Heart right ventricle (tissue), 16 donors: ENCODE measurements around the gene C12orf42. TPM values are rescaled to one million over a fixed set of nuclear protein-coding genes. Genes with fewer than 3 reads are reported as not detected.

Experiments used
- ATAC-seq, 8 donors: fragments of 200-7000 bp; cut with Tn5 transposase; one replicate each; pipeline ENCODE4 v1.9.1; 2020; ENCODE audit warnings: mild to moderate bottlenecking in 8 of 8, moderate library complexity in 8 of 8, moderate number of reproducible peaks in 1 of 8
- DNase-seq, 2 donors: peaks; one replicate each; pipeline ENCODE4 v3.0.0-alpha.2; 2020
- H3K27ac ChIP-seq, 10 donors: fragments of 200-600 bp; sonication (generic) in 2 of 10; one replicate each; pipeline versions ENCODE4 v1.5.0 to v1.8.0; 2020 to 2022; ENCODE audit warnings: mild to moderate bottlenecking in 3 of 10
- H3K27me3 ChIP-seq, 7 donors: fragments of 200-600 bp; one replicate each; pipeline ENCODE4 v1.8.0; 2021 to 2022; ENCODE audit warnings: mild to moderate bottlenecking in 2 of 7
- H3K36me3 ChIP-seq, 9 donors: fragments of 200-600 bp; sonication (generic) in 1 of 9; one replicate each; pipeline versions ENCODE4 v1.5.0 to v1.8.0; 2020 to 2022; ENCODE audit warnings: mild to moderate bottlenecking in 2 of 9
- H3K4me1 ChIP-seq, 9 donors: fragments of 200-600 bp; sonication (generic) in 1 of 9; one replicate each; pipeline versions ENCODE4 v1.5.0 to v1.8.0; 2020 to 2022; ENCODE audit warnings: mild to moderate bottlenecking in 4 of 9
- H3K4me3 ChIP-seq, 10 donors: fragments of 200-600 bp; sonication (generic) in 2 of 10; one replicate each; pipeline versions ENCODE4 v1.5.0 to v1.8.0; 2020 to 2022; ENCODE audit warnings: mild to moderate bottlenecking in 7 of 10, moderate library complexity in 2 of 10
- H3K9me3 ChIP-seq, 11 donors: fragments of 200-600 bp in 10 of 11; sonication (generic) in 2 of 11; one replicate each; pipeline versions ENCODE4 v1.5.0 to v1.8.0; 2013 to 2022; ENCODE audit warnings: mild to moderate bottlenecking in 2 of 11, control low read depth in 1 of 11, moderate library complexity in 1 of 11
- CTCF ChIP-seq, 9 donors: fragments of 200-600 bp; sonication (generic) in 2 of 9; IDR thresholded peaks; one replicate each; pipeline versions ENCODE4 v1.5.0 to v1.8.0; 2021 to 2022; ENCODE audit warnings: antibody characterized with exemption in 9 of 9, mild to moderate bottlenecking in 5 of 9, moderate library complexity in 1 of 9
- WGBS, 2 donors: extraction: QIAGEN DNeasy Blood & Tissue Kit; methylation state at CpG; one replicate each; pipeline ENCODE4 v1.1.7; 2013; ENCODE audit warnings: inconsistent platforms in 1 of 2; 5-methylcytosine and 5-hydroxymethylcytosine counted together
- intact Hi-C, 10 donors: fragments of 100-400 bp; cut with DNase I; formaldehyde crosslinking; loops; one replicate each; pipeline versions ENCODE4 v1.11.1 to v1.14.2; 2022
- polyA plus RNA-seq, 2 donors: library from polyadenylated mRNA; stranded (reverse); fragments of 200-250 nt; gene quantifications; one replicate each; pipeline ENCODE4 v1.2.3, GENCODE V29; 2013
- total RNA-seq, 10 donors: library from RNA; stranded (reverse); fragmentation: NEBNext Ultra II Directional in 3 of 10; extraction: Animal tissue kit (Norgen Biotek cat#: 25700) in 3 of 10; gene quantifications; one replicate each; pipeline versions ENCODE4 v1.2.1 to v1.2.4, GENCODE V29; 2021 to 2023
- donor health status: Arrhythmogenic right ventricular cardiomyopathy.
- donor health status: ischemic (EF 13 %, LVEDD 7.1; RV severe dilation, severe dysfunction).
- donor health status: healthy with polysubstance abuse.
- donor health status: DM: no; HTN: yes; CAD: no.
- donor health status: DM: no; HTN: no; CAD: no.
- donor health status: ischemic (EF 25% LVEDD 6.9; RV normal size, moderate dysfunction).
- donor health status: ischemic (EF 25% LVEDD 5.7; RV mildly dilated, moderate dysfunction).
- donor health status: healthy.
- donor health status: DM: yes; HTN: yes; CAD: no.
- donor health status: Ischemic cardiomyopathy.
- donor health status: ischemic (EF 35%, LVEDD 5.7; RV mildly dilated, moderate dysfunction).
- donor health status: nonischemic (EF 11% LVEDD 7.7; RV severe dilation, severe dysfunction).
- donor health status: DM: yes; HTN: yes; CAD: no.
- donor health status: PGD.
- donor health status: ischemic (EF 29% LVEDD 5.4; RV normal size, mild dysfunction).
- donor health status: nonischemic (EF 23%, LVEDD 6.1; RV moderate dilation, normal function).

The C12orf42 gene
- total and polyA plus RNA-seq, 12 donors, result 0.21 TPM; not detected in 11

GRCh38 chr12:103462675-103463074 is 33.1 kb downstream of the C12orf42 start:
- intact Hi-C loops, result no loop called here
- WGBS, 2 donors, result 73 to 82% methylated on average over 3 of the region's 3 CpGs
- H3K27ac ChIP-seq, result no peak overlapping the region

GRCh38 chr12:103457471-103457870 is 38.3 kb downstream of the C12orf42 start:
- Histone ChIP-seq H3K36me3 (no peaks in the 10 kb centered on the region), H3K4me1 (no peaks in the 10 kb centered on the region), H3K9me3 (peaks cover 0 to 13% (median 0%) of the 10 kb centered on the region in 11 donors), H3K27ac (no peak overlapping the region), H3K4me3 (no peak overlapping the region), H3K27me3 (peaks cover 0 to 4% (median 0%) of the 10 kb centered on the region in 7 donors)
- ATAC-seq (no peak), DNase-seq (no peak)
- 57 to 60% methylated on average over 2 of the region's 2 CpGs for WGBS, 2 donors
- intact Hi-C loops, result no loop called here
- no peak for TF ChIP-seq CTCF (IDR thresholded peaks at IDR 0.05)

More at GRCh38 chr12:103462675-103463074, 33.1 kb downstream of the C12orf42 start:
- no peaks in the 10 kb centered on the region for H3K4me1 ChIP-seq
- no peak for TF ChIP-seq CTCF (IDR thresholded peaks at IDR 0.05)
- no peak for ATAC-seq
- H3K27me3 ChIP-seq, result peaks cover 0 to 4% (median 0%) of the 10 kb centered on the region in 7 donors
- peaks cover 0 to 26% (median 8%) of the 10 kb centered on the region in 11 donors for H3K9me3 ChIP-seq
- H3K4me3 ChIP-seq, result no peak overlapping the region
- no peak for DNase-seq
- no peaks in the 10 kb centered on the region for H3K36me3 ChIP-seq

- intact Hi-C loops, result no loop called here
- Histone ChIP-seq H3K4me1 (no peaks in the 10 kb centered on the region), H3K9me3 (peaks cover 0 to 18% (median 0%) of the 10 kb centered on the region in 11 donors), H3K27me3 (peaks cover 0 to 4% (median 0%) of the 10 kb centered on the region in 7 donors), H3K4me3 (no peak overlapping the region), H3K27ac (no peak overlapping the region), H3K36me3 (no peaks in the 10 kb centered on the region)
- ATAC-seq (no peak), DNase-seq (no peak)
- WGBS, 2 donors, result 57 to 71% methylated on average over 2 of the region's 2 CpGs
- TF ChIP-seq CTCF (IDR thresholded peaks at IDR 0.05), result no peak
Observed at GRCh38 chr12:103456006-103456405, 39.8 kb downstream of the C12orf42 start.

- intact Hi-C loops, result no loop called here
- H3K4me1 ChIP-seq, result no peaks in the 10 kb centered on the region
- WGBS, 2 donors, result 63 to 65% methylated on average over 3 of the region's 3 CpGs
Observed at GRCh38 chr12:103455020-103455763, 40.6 kb downstream of the C12orf42 start.

More at GRCh38 chr12:103455020-103455763, 40.6 kb downstream of the C12orf42 start:
- no peaks in the 10 kb centered on the region for H3K27me3 ChIP-seq
- no peak for TF ChIP-seq CTCF (IDR thresholded peaks at IDR 0.05)
- ATAC-seq, result no peak
- H3K27ac ChIP-seq, result no peak overlapping the region
- H3K4me3 ChIP-seq, result no peak overlapping the region
- H3K36me3 ChIP-seq, result no peaks in the 10 kb centered on the region
- DNase-seq, result no peak
- H3K9me3 ChIP-seq, result peaks cover 0 to 18% (median 0%) of the 10 kb centered on the region in 11 donors
